HG02970 (cell line): ENCODE measurements around the gene TUBB2B.

Experiments used
- ATAC-seq: cut with Tn5 transposase; IDR thresholded peaks from one replicate; pipeline ENCODE4 v1.9.1; 2021; ENCODE audit warnings: mild to moderate bottlenecking, moderate library complexity, moderate number of reproducible peaks; ENCODE audit not compliant: unreplicated experiment, low FRiP score

TUBB2B gene

GRCh38 chr6:3227363-3228045, at the start of gene TUBB2B:
Gene TUBB2B, minus strand, starts transcription at chr6:3227653. Its CDS starts 110 bp downstream, at chr6:3227543.
- ATAC-seq, result no peak

- ATAC-seq, result no peak
Measured at GRCh38 chr6:3277251-3277650, 49.8 kb upstream of the TUBB2B start.

GRCh38 chr6:3276174-3277167, 49.0 kb upstream of the TUBB2B start:
- ATAC-seq, result no peak

- ATAC-seq, result no peak
Measured at GRCh38 chr6:3273707-3274521, 46.5 kb upstream of the TUBB2B start.

- ATAC-seq, result no peak
Measured at GRCh38 chr6:3272911-3273547, 45.6 kb upstream of the TUBB2B start.

GRCh38 chr6:3271756-3272155, 44.3 kb upstream of the TUBB2B start:
- ATAC-seq, result no peak

- no peak for ATAC-seq
Measured at GRCh38 chr6:3270258-3270657, 42.8 kb upstream of the TUBB2B start.

- no peak for ATAC-seq
Measured at GRCh38 chr6:3269281-3269975, 42.0 kb upstream of the TUBB2B start.

GRCh38 chr6:3268680-3269079, 41.2 kb upstream of the TUBB2B start:
- ATAC-seq, result no peak

GRCh38 chr6:3267162-3267561, 39.7 kb upstream of the TUBB2B start:
- no peak for ATAC-seq

GRCh38 chr6:3266170-3266569, 38.7 kb upstream of the TUBB2B start:
- ATAC-seq, result no peak

- ATAC-seq, result no peak
Measured at GRCh38 chr6:3265671-3266070, 38.2 kb upstream of the TUBB2B start.

- ATAC-seq, result no peak
Measured at GRCh38 chr6:3264356-3264755, 36.9 kb upstream of the TUBB2B start.

GRCh38 chr6:3263096-3263495, 35.6 kb upstream of the TUBB2B start:
- ATAC-seq, result no peak

GRCh38 chr6:3261921-3262320, 34.5 kb upstream of the TUBB2B start:
- ATAC-seq, result no peak

GRCh38 chr6:3261518-3261820, 34.0 kb upstream of the TUBB2B start:
- ATAC-seq, result no peak

GRCh38 chr6:3260772-3261517, 33.5 kb upstream of the TUBB2B start:
- no peak for ATAC-seq

GRCh38 chr6:3260296-3260695, 32.8 kb upstream of the TUBB2B start:
- ATAC-seq, result no peak

- peak; percentile 10 for ATAC-seq
Measured at GRCh38 chr6:3259491-3259958, 32.1 kb upstream of the TUBB2B start.
